NCI-H774 (cell line): ENCODE data around the gene GEMIN7.

Experiments used
- DNase-seq: peaks from one replicate; lab custom pipeline; 2025; lab: John Stamatoyannopoulos, UW

Gene GEMIN7

GRCh38 chr19:45061965-45062364 is 17.1 kb upstream of the GEMIN7 start:
- DNase-seq = no peak

DNA sequence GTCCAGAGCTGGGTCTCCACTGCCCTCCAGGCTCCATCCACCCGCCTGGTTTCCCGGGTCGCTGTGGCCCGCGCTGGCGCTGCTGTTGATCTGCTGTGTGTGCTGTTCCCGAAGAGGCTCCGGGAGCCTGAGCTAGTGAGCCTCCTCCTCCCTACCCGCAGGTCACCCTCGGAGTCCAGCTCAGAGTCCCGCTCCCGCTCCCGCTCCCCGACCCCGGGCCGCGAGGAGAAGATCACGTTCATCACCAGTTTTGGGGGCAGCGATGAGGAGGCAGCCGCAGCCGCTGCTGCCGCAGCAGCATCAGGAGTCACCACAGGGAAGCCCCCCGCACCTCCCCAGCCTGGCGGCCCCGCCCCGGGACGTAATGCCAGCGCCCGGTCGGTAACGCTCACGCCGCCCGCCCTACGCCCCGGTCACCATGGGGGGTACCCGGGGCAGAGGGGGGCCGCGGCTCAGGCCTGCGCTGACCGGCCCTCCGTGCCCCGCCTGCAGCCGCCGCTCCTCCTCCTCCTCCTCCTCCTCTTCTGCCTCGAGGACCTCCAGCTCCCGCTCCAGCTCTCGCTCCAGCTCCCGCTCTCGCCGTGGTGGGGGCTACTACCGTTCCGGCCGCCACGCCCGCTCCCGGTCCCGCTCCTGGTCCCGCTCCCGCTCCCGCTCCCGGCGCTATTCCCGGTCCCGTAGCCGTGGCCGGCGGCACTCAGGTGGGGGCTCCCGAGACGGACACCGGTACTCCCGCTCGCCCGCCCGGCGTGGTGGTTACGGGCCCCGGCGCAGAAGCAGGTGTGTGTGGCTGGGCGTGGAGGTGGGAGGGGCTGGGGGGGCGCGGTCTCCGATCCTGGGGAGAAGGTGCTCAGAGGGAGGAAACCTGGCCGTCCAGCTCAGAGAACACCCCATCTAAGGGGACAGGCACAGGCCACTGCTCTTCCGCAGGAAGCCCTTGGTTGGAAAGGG is 14.9 kb upstream of the GEMIN7 start:
- DNase-seq = no peak

DNA sequence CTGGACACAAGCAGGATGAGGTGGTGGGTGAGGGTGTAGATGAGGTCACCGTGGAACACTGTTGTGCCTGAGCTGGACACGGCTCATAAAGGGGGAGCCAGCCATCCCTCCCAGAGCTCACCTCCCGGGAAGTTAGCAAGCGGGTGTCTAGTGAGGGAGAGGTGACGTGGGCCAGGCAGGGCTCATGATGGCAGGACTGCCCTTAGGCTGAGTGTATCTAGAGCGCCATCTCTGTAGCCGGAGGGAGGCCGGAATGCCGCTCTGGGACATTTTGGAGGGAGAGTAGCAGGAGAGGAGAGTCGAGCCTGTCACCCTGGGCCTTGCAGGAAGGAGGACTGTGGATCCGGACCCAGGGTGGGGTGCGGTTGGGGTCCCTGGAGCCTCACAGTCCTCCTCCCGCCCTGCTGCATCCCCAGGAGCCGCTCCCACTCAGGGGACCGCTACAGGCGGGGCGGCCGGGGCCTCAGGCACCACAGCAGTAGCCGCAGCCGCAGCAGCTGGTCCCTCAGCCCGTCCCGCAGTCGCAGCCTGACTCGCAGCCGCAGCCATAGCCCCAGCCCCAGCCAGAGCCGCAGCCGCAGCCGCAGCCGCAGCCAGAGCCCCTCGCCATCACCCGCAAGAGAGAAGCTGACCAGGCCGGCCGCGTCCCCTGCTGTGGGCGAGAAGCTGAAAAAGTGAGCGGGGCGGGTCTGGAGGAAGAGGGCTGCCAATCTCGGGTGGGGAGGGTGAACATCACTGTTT is 12.0 kb upstream of the GEMIN7 start:
- no peak for DNase-seq

GRCh38 chr19:45068041-45068440 is 11.0 kb upstream of the GEMIN7 start:
- DNase-seq = no peak

DNA sequence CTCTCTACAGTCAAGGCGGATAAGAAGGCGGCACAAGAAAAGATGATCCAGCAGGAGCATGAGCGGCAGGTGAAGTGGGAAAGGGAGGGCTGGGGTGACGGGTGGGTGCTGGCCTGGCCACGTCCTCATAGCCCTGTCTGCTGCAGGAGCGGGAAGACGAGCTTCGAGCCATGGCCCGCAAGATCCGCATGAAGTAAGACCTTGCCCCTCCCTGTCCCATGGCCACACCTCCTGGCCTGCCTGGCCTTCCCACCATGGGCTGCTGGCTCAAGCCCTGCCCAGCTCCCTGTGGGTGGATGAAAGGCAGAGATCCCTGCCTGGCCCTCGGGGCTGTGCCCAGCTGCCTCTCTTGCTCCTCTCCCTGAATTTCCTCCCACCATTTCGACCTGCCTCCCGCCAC is 10.0 kb upstream of the GEMIN7 start:
- no peak for DNase-seq

- DNase-seq = no peak
Measured at GRCh38 chr19:45070214-45070613, 8.8 kb upstream of the GEMIN7 start.

DNA sequence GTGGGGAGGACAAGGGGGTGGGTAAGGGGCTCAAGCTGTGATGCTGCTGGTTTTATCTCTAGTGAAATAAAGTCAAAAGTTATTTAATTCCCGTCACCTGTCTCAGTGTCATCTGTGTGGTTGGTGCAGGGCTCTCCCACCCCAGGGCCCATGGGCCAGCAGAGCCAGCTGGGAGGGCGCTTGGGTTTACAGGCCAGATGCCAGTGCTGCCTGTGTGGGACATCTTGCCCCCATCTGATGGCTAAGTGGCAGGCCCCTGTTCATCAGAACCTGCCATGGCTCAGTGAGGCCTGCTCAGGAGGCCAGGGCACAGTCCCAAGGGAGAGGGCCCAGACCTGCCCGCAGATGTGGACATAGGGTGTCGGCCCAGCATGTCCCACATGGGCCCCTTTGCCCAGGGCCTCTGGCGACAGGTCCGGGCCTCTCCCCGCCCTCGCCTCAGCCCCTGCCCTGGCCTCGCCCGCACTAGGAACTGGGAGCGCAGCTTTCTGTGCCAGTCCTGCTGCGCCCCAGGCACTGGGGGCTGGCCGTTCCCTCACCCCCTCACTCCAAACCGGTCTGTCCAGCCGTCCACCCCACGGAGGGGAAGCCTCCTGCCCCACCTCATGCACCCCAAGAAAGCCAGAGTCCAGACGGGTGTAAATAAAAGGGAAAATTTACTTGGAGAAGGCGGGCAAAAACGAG is 8.1 kb upstream of the GEMIN7 start:
- DNase-seq = no peak

- DNase-seq = no peak
Measured at GRCh38 chr19:45071545-45071938, 7.5 kb upstream of the GEMIN7 start.

GRCh38 chr19:45071969-45072790 is 6.9 kb upstream of the GEMIN7 start:
- DNase-seq = no peak

- no peak for DNase-seq
Measured at GRCh38 chr19:45074744-45075300, 4.2 kb upstream of the GEMIN7 start.

- DNase-seq = peak; percentile 65
Measured at GRCh38 chr19:45075301-45076028, 3.6 kb upstream of the GEMIN7 start.

- DNase-seq = peak; percentile 79
Measured at GRCh38 chr19:45076029-45076850, 2.8 kb upstream of the GEMIN7 start, which contains the start of gene ZNF296. ZNF296 (minus strand) TSS chr19:45076478; CDS start chr19:45076373, 105 bp downstream.

- no peak for DNase-seq
Measured at GRCh38 chr19:45076851-45077730, 2.0 kb upstream of the GEMIN7 start.

DNA sequence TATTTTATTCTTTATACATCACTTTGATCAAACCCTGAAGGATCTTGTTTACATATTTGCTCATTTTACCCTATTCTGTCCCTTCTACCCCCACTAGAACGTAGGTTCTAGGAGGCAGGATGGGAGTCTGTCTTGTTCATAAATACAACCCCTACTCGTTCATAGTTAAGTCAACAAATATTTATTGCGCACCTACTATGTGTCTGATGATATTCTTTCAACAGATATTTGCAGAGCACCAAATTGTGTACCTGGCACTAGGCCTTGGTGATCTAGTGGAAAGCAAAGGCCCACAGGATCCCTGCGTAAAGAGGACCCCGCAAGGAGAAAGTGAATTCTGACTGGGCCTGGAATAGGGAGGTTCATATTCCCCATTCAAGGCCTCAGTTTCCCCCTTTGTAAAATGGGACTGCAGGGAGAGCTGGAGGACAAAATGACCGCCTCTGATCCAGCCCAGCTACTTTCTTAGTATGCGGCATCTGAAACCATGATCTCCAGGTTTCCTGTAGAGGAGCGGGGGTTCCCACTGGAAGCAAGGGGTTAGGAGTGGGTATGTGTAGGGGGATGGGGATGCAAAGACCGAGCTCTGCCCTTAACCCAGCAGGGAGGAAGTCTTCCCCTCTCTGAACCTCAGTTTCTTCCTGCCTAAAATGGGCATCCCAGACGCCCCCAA is 534 bp upstream of the GEMIN7 start:
- DNase-seq = no peak

- DNase-seq = no peak
Measured at GRCh38 chr19:45079911-45080370, 881 bp downstream of the GEMIN7 start.

DNA sequence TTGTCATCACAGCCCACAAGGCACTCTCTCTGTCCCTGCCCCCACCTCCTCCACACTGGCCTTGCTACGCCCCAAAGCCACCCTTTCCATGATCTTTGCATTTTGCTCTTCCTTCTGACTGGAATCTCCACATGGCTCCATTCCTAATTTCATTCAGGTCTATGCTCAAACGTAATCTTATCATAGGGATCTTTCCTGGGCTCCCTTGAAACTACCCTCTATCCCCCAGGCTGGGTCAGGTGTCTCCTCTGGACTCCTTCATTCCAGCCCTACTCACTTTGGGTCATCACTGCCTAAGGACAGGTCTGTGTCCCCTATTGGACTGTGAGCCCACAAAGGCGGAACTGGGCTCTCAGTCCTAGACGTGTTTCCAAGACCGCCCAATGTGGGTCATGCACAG is 3.1 kb downstream of the GEMIN7 start:
- DNase-seq = no peak

GRCh38 chr19:45086480-45086879 is 7.4 kb downstream of the GEMIN7 start:
- no peak for DNase-seq

DNA sequence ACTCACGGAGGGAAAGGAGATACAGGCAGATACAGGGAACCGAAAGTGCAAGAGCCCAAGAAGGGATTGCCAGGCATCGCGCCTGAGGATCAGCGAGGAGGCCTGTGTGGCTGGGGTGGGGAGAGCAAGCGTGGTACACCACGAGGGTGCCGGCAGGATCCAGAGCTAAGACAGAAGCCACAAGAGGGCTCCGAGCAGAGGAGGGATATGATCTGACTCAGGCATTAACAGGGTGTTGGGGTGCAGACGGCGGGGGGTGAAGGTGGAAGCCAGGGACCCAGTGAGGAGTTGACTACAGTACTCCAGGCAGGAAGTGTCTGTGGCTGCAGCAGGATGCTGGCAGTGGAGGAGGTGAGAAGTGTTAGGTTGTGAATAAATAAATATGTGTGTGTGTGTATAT is 8.5 kb downstream of the GEMIN7 start:
- no peak for DNase-seq
